ENCODE results near the gene EFCAB6. TPM values are rescaled to one million over a fixed set of nuclear protein-coding genes. Genes with fewer than 3 reads are reported as not detected.

EFCAB6 gene
- total RNA-seq, 1 donor from 2014 or later, result 0.23 TPM

DNA sequence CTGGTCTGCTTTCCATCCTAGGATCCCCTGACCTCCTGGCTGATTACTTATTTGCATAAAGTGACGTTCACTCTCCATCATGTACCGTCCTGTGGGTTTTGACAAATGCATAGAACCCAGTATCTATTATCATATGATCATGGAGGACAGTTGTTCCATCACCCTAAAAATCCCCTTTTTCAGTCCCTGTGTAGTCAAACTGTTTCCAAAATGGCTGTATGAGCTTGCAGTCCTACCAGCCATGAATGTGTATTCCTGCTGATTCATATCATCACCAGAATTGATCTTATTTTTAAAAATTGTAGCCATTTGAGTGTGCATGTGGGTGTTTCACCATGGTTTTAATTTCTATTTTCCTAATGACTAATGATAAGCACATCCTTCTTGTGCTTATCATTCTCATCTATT, 291.5 kb downstream of the EFCAB6 start:
- Mint-ChIP-seq H3K27me3 (peaks cover 11% of the 10 kb centered on the region), H3K36me3 (ENCODE audit: low read depth) (no peaks in the 10 kb centered on the region), H3K4me1 (peaks cover 8% of the 10 kb centered on the region), H3K9me3 (no peaks in the 10 kb centered on the region), H3K4me3 (no peak overlapping the region), H3K27ac (peak overlapping the region; percentile 75)
- intact Hi-C loops (cut with micrococcal nuclease), result no loop called here
- no peak for DNase-seq

DNA sequence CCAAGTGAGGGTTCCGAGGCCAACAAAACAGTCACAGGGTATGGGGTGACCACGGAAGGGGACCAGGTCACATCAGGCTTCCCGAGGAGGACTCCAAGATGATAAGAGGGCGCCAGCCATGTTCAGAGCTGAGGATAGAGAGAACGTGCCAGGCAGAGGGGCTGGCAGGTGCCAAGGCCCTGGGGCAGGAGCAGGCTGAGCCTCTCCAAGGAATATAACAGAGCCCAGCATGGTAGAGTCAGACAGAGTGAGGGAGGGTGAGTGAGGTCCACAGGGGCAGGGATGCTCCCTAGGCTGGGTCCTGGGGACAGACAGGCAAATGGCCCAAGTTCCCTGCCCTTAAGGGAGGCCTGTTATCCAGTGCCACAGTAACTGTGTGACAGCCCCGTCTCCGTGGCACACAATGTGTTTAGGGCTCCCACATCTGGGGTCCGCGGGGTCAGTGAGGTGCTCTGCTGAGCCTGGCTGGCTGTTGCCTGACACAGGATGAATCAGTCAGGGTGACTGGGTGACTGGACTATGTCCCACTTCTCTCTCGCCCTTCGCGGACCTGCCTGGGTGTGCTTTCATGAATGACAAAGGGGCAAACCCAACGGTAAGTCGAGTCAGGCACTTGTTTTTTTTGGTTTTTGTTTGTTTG, 295.0 kb downstream of the EFCAB6 start:
- Mint-ChIP-seq H3K4me1 (peaks cover 8% of the 10 kb centered on the region), H3K36me3 (ENCODE audit: low read depth) (no peaks in the 10 kb centered on the region), H3K4me3 (no peak overlapping the region), H3K27me3 (peaks cover 4% of the 10 kb centered on the region), H3K27ac (no peak overlapping the region), H3K9me3 (no peaks in the 10 kb centered on the region)
- intact Hi-C loops (cut with micrococcal nuclease), result no loop called here
- no peak for DNase-seq

DNA sequence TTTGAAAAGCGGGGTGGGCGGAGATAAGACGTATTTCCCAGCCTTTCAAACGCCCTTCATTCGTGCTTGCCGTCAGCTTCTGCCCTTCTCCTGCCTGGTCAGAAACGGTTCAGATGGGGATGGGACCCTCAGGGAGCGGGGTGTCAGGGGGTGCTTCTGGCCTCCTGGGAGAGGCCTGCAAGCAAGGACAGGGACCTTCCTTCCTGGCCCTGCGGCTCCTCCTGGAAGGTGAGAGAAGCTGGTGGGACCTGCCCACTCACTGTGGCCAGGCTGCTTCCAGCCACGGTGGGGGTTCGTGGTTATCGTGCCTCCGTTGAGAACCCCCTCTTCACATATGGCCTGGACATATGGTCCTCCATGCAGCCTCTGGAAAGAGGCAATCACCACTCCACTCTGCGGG, 295.7 kb downstream of the EFCAB6 start:
- H3K4me3 Mint-ChIP-seq, result no peak overlapping the region
- DNase-seq, result no peak
- intact Hi-C loops (cut with micrococcal nuclease), result no loop called here
- no peaks in the 10 kb centered on the region for H3K9me3 Mint-ChIP-seq
- H3K4me1 Mint-ChIP-seq, result peaks cover 8% of the 10 kb centered on the region
- no peak overlapping the region for H3K27ac Mint-ChIP-seq
- H3K36me3 Mint-ChIP-seq (ENCODE audit: low read depth), result no peaks in the 10 kb centered on the region
- peaks cover 4% of the 10 kb centered on the region for H3K27me3 Mint-ChIP-seq

DNA sequence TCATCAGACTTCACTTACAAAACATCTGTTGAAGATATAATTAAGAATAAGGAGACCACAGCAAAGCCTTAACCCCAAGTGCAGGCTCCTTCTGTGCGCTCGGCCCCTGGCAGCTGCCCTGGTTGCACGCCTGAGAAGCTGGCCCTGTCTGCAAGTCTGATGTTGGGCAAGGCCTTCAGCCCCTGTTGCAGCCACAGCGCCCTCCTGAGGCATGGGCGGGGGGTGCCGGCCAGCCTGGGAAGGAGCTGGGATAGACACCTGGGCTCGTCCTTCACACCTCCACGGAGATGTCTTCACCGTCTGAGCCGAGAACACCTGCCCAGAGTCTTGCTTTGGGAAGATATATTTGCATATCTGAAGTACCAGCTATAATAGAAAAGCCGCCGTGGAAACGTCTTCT, 296.2 kb downstream of the EFCAB6 start:
- intact Hi-C loops (cut with micrococcal nuclease), result no loop called here
- no peak overlapping the region for H3K4me3 Mint-ChIP-seq
- H3K9me3 Mint-ChIP-seq, result no peaks in the 10 kb centered on the region
- H3K36me3 Mint-ChIP-seq (ENCODE audit: low read depth), result no peaks in the 10 kb centered on the region
- peaks cover 4% of the 10 kb centered on the region for H3K27me3 Mint-ChIP-seq
- H3K4me1 Mint-ChIP-seq, result peaks cover 6% of the 10 kb centered on the region
- DNase-seq, result no peak
- H3K27ac Mint-ChIP-seq, result no peak overlapping the region

DNA sequence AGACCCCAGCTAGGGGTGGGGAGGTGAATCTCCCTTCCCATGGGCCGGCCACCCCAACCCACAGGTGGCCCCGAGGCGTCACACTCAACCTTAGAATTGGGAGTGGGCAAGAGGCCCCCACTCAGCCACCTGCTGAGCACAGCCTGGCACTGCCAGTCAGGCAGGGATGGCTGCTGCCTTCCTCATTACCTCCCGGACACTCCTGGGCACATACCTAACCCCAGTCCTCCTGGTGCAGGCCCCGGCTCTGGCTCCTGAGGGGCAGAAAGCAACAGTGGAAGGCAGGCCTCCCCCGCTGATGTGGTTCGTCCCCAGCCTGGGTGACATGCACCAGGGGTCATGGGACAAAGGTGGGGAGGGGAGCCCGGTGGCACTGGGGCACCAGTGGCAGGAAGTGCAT, 296.7 kb downstream of the EFCAB6 start:
- Mint-ChIP-seq H3K27ac (no peak overlapping the region), H3K9me3 (no peaks in the 10 kb centered on the region), H3K4me1 (peaks cover 2% of the 10 kb centered on the region), H3K4me3 (no peak overlapping the region), H3K36me3 (ENCODE audit: low read depth) (no peaks in the 10 kb centered on the region), H3K27me3 (peaks cover 4% of the 10 kb centered on the region)
- no peak for DNase-seq
- intact Hi-C loops (cut with micrococcal nuclease), result no loop called here

DNA sequence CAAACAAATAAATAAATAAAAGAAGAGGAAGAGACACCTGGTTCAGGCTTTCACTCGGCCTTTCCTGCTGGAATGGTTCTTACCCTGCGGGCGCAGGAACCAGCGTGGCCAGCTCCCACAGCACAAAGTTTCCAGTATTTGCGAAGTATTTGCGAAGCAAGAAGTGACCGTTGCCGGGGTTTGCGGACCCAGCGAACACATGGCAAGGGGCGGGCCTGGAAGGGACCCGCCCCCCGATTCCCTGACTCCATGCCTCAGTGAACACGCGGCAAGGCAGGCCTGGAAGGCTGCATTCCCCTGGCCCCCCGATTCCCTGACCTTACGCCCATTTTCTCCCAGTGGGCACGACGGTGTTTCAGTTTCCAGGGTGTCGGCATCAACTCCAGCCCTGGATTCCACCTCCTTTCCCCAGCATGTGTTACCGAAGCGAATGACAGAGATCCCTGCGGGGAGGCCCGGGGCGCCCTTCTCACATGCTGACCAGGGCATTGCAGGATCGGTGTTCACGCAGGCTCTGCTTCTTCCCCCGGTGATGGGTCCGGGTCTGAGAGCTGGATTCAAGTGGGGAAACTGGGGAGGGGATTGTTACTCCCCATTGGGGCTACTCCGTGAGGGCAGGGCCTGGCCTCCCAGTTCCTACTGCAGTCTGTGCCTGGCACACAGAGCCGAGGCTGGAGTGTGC, 297.5 kb downstream of the EFCAB6 start:
- Mint-ChIP-seq H3K4me3 (no peak overlapping the region), H3K4me1 (no peaks in the 10 kb centered on the region), H3K27me3 (peaks cover 4% of the 10 kb centered on the region), H3K27ac (peak overlapping the region; percentile 48), H3K9me3 (no peaks in the 10 kb centered on the region), H3K36me3 (ENCODE audit: low read depth) (no peaks in the 10 kb centered on the region)
- intact Hi-C loops (cut with micrococcal nuclease), result no loop called here
- no peak for DNase-seq

DNA sequence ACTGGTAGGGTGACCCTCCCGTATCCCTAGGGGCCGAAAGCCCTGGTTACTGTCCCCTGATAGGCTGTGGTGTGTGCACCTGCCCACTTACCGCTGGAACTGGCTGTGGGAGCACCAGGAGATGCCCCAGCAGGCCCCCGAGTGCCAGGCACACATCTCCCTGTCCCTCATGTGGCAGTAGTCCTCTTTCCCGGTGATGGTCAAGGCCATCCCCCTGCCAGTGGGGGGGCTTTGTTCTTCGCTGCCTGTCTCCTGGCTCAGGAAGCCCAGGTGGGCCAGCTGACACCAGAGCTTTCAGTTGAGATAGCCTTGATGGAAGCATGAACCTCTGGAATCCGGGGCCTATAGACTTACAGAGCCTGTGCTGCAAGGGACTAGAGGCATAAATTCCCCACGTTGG, 299.8 kb downstream of the EFCAB6 start:
- H3K4me1 Mint-ChIP-seq, result no peaks in the 10 kb centered on the region
- DNase-seq, result no peak
- intact Hi-C loops (cut with micrococcal nuclease), result no loop called here
- no peaks in the 10 kb centered on the region for H3K36me3 Mint-ChIP-seq (ENCODE audit: low read depth)
- no peak overlapping the region for H3K4me3 Mint-ChIP-seq
- H3K27ac Mint-ChIP-seq, result no peak overlapping the region
- peaks cover 4% of the 10 kb centered on the region for H3K9me3 Mint-ChIP-seq
- H3K27me3 Mint-ChIP-seq, result no peaks in the 10 kb centered on the region

DNA sequence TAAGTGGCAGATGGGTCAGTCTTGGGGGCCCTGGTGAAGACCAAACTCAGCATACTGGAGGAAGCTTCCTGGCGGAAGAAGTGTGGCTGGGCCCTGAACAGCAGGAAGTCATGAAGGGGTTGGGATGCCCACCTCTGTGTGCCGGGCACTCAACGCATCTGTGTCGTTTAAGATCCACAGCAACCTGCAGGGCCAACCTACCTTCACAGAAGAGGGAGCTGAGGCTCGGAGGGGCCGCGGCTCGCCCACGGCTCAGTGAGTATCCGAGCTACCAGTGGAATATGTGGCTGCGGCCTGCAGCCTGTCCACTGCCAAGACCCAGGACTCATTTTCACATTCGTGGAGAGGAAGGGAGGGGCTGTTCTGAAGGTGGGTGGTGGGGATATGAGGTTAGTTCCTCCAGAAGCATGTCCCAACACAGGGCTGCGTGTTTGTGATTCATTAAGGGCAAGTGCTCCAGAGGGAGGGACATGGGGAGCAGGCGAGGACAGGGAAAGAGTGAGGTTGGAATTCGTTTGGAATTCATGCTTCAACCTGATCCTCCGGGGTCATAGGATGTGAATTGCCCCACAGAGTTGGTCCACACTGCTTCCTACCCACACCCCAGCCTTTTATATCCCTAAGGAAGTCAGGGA, 300.7 kb downstream of the EFCAB6 start:
- no peak for DNase-seq
- H3K9me3 Mint-ChIP-seq, result peaks cover 4% of the 10 kb centered on the region
- no peaks in the 10 kb centered on the region for H3K36me3 Mint-ChIP-seq (ENCODE audit: low read depth)
- no peaks in the 10 kb centered on the region for H3K27me3 Mint-ChIP-seq
- no peak overlapping the region for H3K4me3 Mint-ChIP-seq
- no peaks in the 10 kb centered on the region for H3K4me1 Mint-ChIP-seq
- H3K27ac Mint-ChIP-seq, result no peak overlapping the region
- intact Hi-C loops (cut with micrococcal nuclease), result no loop called here

DNA sequence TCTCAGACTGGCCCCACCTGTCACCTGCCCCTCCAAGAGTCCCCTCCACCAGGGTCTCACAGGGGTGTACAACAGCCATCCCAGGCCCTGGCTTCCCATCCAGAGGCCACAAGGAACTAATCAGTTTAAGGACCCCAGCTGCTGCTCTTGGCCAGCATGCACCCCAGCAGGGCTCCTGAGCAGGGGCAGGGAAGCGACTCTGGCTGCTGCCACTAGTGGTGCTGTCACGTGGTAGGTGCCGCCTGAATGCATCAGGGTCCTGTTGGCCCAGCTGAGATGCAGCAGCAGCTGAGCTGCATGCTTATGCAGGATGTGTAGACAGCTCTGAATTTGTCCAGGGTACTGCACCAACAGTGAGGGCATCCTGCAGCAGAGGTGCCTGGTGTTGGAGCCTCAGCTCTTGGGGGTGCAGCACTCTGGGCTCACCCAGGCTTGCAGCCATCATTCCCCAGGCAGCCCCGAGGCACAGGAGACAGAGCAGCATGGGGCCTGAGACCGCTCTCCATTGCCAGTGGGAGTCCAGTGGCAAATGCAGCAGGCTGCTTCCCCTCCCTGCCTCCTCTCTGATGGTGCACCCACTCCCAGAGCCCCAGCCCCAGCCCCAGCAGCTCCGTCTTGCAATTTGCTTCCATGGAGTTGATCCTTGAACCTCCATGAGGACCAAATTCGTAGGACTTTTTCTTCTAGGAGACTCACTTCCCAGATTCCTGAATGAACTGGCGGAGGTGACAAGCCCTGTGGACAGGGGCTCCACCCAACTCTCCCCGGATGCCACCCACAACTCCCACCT, 301.6 kb downstream of the EFCAB6 start:
- no peaks in the 10 kb centered on the region for H3K27me3 Mint-ChIP-seq
- DNase-seq, result no peak
- intact Hi-C loops (cut with micrococcal nuclease), result no loop called here
- no peaks in the 10 kb centered on the region for H3K4me1 Mint-ChIP-seq
- no peaks in the 10 kb centered on the region for H3K36me3 Mint-ChIP-seq (ENCODE audit: low read depth)
- no peak overlapping the region for H3K4me3 Mint-ChIP-seq
- H3K27ac Mint-ChIP-seq, result no peak overlapping the region
- H3K9me3 Mint-ChIP-seq, result peaks cover 4% of the 10 kb centered on the region

DNA sequence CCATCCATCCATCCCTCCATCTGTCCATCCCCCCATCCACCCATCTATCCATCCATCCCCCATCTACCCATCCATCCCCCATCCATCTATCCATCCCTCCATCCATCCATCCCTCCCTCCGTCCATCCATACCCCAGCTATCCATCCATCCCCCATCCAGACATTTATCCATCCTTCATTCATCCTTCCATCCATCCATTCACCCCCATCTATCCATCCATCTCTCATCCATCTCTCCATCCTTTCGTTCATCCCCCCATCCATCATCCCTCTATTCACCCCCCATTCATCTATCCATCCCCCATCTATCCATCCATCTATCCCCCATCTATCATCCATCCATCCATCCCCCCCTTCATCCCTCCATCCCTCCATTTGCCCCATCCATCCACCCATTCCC, 302.8 kb downstream of the EFCAB6 start:
- no peak overlapping the region for H3K27ac Mint-ChIP-seq
- H3K36me3 Mint-ChIP-seq (ENCODE audit: low read depth), result no peaks in the 10 kb centered on the region
- no peak for DNase-seq
- H3K27me3 Mint-ChIP-seq, result no peaks in the 10 kb centered on the region
- intact Hi-C loops (cut with micrococcal nuclease), result no loop called here
- no peaks in the 10 kb centered on the region for H3K4me1 Mint-ChIP-seq
- H3K4me3 Mint-ChIP-seq, result no peak overlapping the region
- peaks cover 4% of the 10 kb centered on the region for H3K9me3 Mint-ChIP-seq

DNA sequence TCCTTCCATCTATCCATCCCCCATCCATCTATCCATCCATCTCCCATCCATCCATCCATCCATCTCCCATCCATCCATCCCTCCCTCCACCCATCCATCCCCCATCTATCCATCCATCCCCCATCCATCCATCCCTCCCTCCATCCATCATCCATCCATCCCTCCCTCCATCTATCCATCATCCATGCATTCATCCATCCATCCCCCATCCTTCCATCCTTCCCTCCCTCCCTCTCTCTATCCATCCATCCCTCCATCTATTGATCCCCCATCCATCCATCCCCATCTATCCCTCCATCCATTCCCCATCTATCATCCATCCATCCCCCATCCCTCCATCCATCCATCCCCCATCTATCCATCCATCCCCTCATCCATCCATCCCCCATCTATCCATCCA, 303.6 kb downstream of the EFCAB6 start:
- DNase-seq, result no peak
- Mint-ChIP-seq H3K4me3 (no peak overlapping the region), H3K27me3 (no peaks in the 10 kb centered on the region), H3K36me3 (ENCODE audit: low read depth) (no peaks in the 10 kb centered on the region), H3K27ac (no peak overlapping the region), H3K4me1 (no peaks in the 10 kb centered on the region), H3K9me3 (peaks cover 4% of the 10 kb centered on the region)
- intact Hi-C loops (cut with micrococcal nuclease), result no loop called here

DNA sequence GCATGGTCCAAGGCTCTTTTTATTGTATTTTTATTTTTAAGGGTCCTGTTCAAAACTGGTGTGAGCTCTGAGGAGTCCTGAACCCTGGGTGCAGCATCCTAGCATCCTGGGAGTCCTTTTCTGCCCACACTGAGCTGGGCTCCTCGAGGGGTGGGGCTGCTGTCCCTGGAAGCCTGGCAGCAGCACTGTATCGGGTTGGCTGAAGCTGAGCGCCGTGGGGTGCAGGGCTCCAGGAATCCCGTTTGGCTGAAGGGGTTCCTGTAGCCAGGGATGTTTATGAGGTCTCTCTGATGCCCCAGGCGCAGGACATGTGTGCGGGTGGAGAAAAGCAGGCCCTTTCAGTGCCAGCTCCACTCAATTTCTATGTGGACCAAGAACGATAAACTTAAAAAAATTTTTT, 304.9 kb downstream of the EFCAB6 start:
- Mint-ChIP-seq H3K4me3 (no peak overlapping the region), H3K9me3 (peaks cover 4% of the 10 kb centered on the region), H3K27me3 (no peaks in the 10 kb centered on the region), H3K4me1 (no peaks in the 10 kb centered on the region), H3K27ac (no peak overlapping the region), H3K36me3 (ENCODE audit: low read depth) (no peaks in the 10 kb centered on the region)
- no peak for DNase-seq
- intact Hi-C loops (cut with micrococcal nuclease), result no loop called here

DNA sequence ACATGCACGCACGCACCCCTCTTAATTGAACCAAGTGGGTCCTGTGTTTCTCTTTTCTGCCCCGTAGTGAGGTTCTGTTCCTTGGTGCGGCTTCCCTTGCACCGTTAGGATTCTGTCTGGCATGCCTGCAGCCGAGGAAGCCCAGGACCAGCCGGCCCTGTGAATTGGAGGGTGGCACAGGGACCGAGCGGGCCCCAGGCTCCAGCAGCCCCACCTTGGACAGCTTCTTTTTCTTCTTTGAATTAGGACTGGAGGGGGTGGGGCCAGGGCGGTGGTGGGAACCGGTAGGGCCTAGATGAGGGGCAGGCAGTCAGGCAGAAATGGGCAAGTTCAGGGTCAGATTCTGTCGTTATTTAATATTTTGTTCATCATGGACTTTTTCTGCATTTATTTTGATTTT, 305.6 kb downstream of the EFCAB6 start:
- no peak for DNase-seq
- Mint-ChIP-seq H3K27ac (no peak overlapping the region), H3K4me1 (no peaks in the 10 kb centered on the region), H3K27me3 (no peaks in the 10 kb centered on the region), H3K36me3 (ENCODE audit: low read depth) (no peaks in the 10 kb centered on the region), H3K4me3 (no peak overlapping the region), H3K9me3 (peaks cover 4% of the 10 kb centered on the region)
- intact Hi-C loops (cut with micrococcal nuclease), result no loop called here

DNA sequence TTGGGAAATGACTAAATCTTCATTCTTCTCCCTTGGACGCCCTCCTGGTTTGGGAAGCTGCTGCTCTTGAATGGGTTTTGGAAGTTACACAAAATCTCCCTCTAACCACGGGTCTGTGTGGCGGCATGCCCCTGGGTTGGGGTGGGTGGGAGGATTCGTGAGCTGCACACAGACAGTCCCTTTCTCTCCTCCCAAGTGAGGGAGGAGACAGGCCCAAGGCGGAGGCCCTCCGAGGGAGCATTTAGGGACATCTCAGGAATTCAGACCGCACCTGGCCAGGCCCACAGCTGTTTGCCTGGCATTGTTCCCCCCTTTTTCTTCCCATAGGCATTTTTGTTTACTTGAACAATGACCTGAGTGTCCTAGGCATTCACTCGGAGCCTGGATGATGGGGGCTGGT, 306.2 kb downstream of the EFCAB6 start:
- H3K4me1 Mint-ChIP-seq, result no peaks in the 10 kb centered on the region
- no peaks in the 10 kb centered on the region for H3K27me3 Mint-ChIP-seq
- no peak overlapping the region for H3K4me3 Mint-ChIP-seq
- no peak for DNase-seq
- H3K9me3 Mint-ChIP-seq, result peaks cover 4% of the 10 kb centered on the region
- no peak overlapping the region for H3K27ac Mint-ChIP-seq
- H3K36me3 Mint-ChIP-seq (ENCODE audit: low read depth), result no peaks in the 10 kb centered on the region
- intact Hi-C loops (cut with micrococcal nuclease), result no loop called here
